Activated CD4-positive, alpha-beta T cell treated with anti-CD3 and anti-CD28 coated beads, Interleukin-2, Interleukin-4, amounts not matched to agents 100 ng/mL and 50 ng/mL, durations not matched to agents 16 hours and 8 hours (primary cell): ENCODE data around the gene TRPM2.

Source experiments
- DNase-seq: peaks from one replicate; pipeline ENCODE4 v3.0.0-alpha.2; 2020; ENCODE audit warnings: low spot score

Gene TRPM2

GRCh38 chr21:44353191-44353970, at the start of gene TRPM2:
TRPM2 (plus strand) TSS chr21:44353621; CDS start chr21:44353701, 80 bp downstream.
- peak; percentile 41 for DNase-seq

- DNase-seq = no peak
These were observed 49.3 kb upstream of the TRPM2 start for GRCh38 chr21:44304011-44304616.

GRCh38 chr21:44304877-44305293, 48.5 kb upstream of the TRPM2 start:
- DNase-seq = peak; percentile 34

GRCh38 chr21:44305691-44306090, 47.7 kb upstream of the TRPM2 start:
- DNase-seq = no peak

GRCh38 chr21:44306936-44307704, 46.3 kb upstream of the TRPM2 start:
- DNase-seq = no peak

GRCh38 chr21:44310628-44311507, 42.6 kb upstream of the TRPM2 start:
- no peak for DNase-seq

GRCh38 chr21:44312089-44312488, 41.3 kb upstream of the TRPM2 start:
- DNase-seq = no peak

- no peak for DNase-seq
These were observed 40.7 kb upstream of the TRPM2 start for GRCh38 chr21:44312716-44313115.

- DNase-seq = no peak
These were observed 40.0 kb upstream of the TRPM2 start for GRCh38 chr21:44313451-44313850.

- DNase-seq = no peak
These were observed 39.3 kb upstream of the TRPM2 start for GRCh38 chr21:44314128-44314527.

GRCh38 chr21:44314561-44314960, 38.9 kb upstream of the TRPM2 start:
- no peak for DNase-seq

- no peak for DNase-seq
These were observed 37.7 kb upstream of the TRPM2 start for GRCh38 chr21:44315691-44316203.

- no peak for DNase-seq
These were observed 37.0 kb upstream of the TRPM2 start for GRCh38 chr21:44316277-44316900.

- no peak for DNase-seq
These were observed 36.1 kb upstream of the TRPM2 start for GRCh38 chr21:44317241-44317782.

GRCh38 chr21:44317871-44318270, 35.5 kb upstream of the TRPM2 start:
- DNase-seq = no peak

- no peak for DNase-seq
These were observed 34.7 kb upstream of the TRPM2 start for GRCh38 chr21:44318489-44319285.

GRCh38 chr21:44319407-44320065, 33.9 kb upstream of the TRPM2 start:
- DNase-seq = no peak

- DNase-seq = no peak
These were observed 32.6 kb upstream of the TRPM2 start for GRCh38 chr21:44320847-44321246.

GRCh38 chr21:44321846-44322450, 31.5 kb upstream of the TRPM2 start:
- no peak for DNase-seq
